IMR-90 (cell line): Measurements from ENCODE around the gene DOCK9. TPM values are rescaled to one million over a fixed set of nuclear protein-coding genes. Genes with fewer than 3 reads are reported as not detected.

ENCODE experiments used
- ATAC-seq: fragments of 200-7000 bp; cut with Tn5 transposase; 2 replicates; pipeline ENCODE4 v1.9.1; 2020; ENCODE audit warnings: low read depth, mild to moderate bottlenecking, moderate library complexity
- BruUV-seq: library from RNA; stranded (reverse); fragments of 400-500 nt; replicated peaks from 2 replicates; lab custom pipeline; 2021; lab: Mats Ljungman, UMichigan
- CTCF ChIA-PET: fragments of 300-600 bp; formaldehyde crosslinking; extraction: SDS; loops from one replicate; lab custom pipeline; 2021; ENCODE audit warnings: antibody characterized with exemption; lab: Yijun Ruan, JAX
- POLR2A ChIA-PET: fragments of 300-600 bp; sonication (Branson Sonifier 250); formaldehyde crosslinking; loops from one replicate; lab custom pipeline; 2022; ENCODE audit warnings: antibody characterized with exemption; ENCODE audit not compliant: unreplicated experiment; lab: Charles Lee
- DNase-seq: peaks from one replicate; pipeline ENCODE4 v3.0.0; 2013
- H2AFZ ChIP-seq: replicated peaks from 2 replicates; pipeline ENCODE3; 2013; ENCODE audit warnings: low read length, mild to moderate bottlenecking; ENCODE audit not compliant: poor library complexity
- H2AK5ac ChIP-seq: 2 replicates; pipeline ENCODE4 v1.6.1; 2013; ENCODE audit warnings: low read depth, low read length, inconsistent platforms
- H2AK9ac ChIP-seq: replicated peaks from 2 replicates; pipeline ENCODE3; 2013; ENCODE audit warnings: mild to moderate bottlenecking, low read depth, low read length, moderate library complexity; ENCODE audit not compliant: poor library complexity
- H2BK120ac ChIP-seq: 2 replicates; pipeline ENCODE4 v1.6.1; 2013; ENCODE audit warnings: low read depth, low read length, inconsistent platforms
- H2BK15ac ChIP-seq: 3 replicates; pipeline ENCODE4 v1.6.1; 2013; ENCODE audit warnings: low read depth, low read length, inconsistent platforms
- H2BK20ac ChIP-seq: 2 replicates; pipeline ENCODE4 v1.6.1; 2013; ENCODE audit warnings: low read depth, mild to moderate bottlenecking, inconsistent platforms, low read length, moderate library complexity
- H2BK5ac ChIP-seq: 2 replicates; pipeline ENCODE4 v1.6.1; 2013; ENCODE audit warnings: mild to moderate bottlenecking, low read depth, low read length, inconsistent platforms; ENCODE audit not compliant: poor library complexity, severe bottlenecking
- H3K14ac ChIP-seq: replicated peaks from 2 replicates; pipeline ENCODE4 v1.6.1; 2013; ENCODE audit warnings: low read depth, low read length, inconsistent platforms
- H3K18ac ChIP-seq: 2 replicates; pipeline ENCODE4 v1.6.1; 2013; ENCODE audit warnings: low read depth, low read length, control low read depth
- H3K23ac ChIP-seq: 2 replicates; pipeline ENCODE4 v1.6.1; 2013; ENCODE audit warnings: low read depth, low read length, inconsistent platforms
- H3K27ac ChIP-seq: 2 replicates; pipeline ENCODE4 v1.5.1; 2013; ENCODE audit warnings: mild to moderate bottlenecking, control low read depth, low read length; ENCODE audit not compliant: insufficient read depth
- H3K27me3 ChIP-seq: 2 replicates; pipeline ENCODE4 v1.6.1; 2013; ENCODE audit warnings: low read length; ENCODE audit not compliant: control insufficient read depth, insufficient read depth
- H3K36me3 ChIP-seq: 2 replicates; pipeline ENCODE4 v1.6.1; 2013; ENCODE audit warnings: low read length, mixed read lengths; ENCODE audit not compliant: control insufficient read depth, insufficient read depth
- H3K4ac ChIP-seq: 2 replicates; pipeline ENCODE4 v1.6.1; 2013; ENCODE audit warnings: low read depth, low read length, inconsistent platforms
- H3K4me1 ChIP-seq: 2 replicates; pipeline ENCODE4 v1.6.1; 2013; ENCODE audit warnings: low read length, mixed read lengths; ENCODE audit not compliant: control insufficient read depth, insufficient read depth
- H3K4me2 ChIP-seq: 2 replicates; pipeline ENCODE4 v1.6.1; 2013; ENCODE audit warnings: low read depth, mild to moderate bottlenecking, control low read depth, low read length, moderate library complexity
- H3K4me3 ChIP-seq: 2 replicates; pipeline ENCODE4 v1.5.1; 2013; ENCODE audit warnings: low read depth, mild to moderate bottlenecking, control low read depth, low read length, moderate library complexity; ENCODE audit not compliant: insufficient read depth
- H3K56ac ChIP-seq: 2 replicates; pipeline ENCODE4 v1.6.1; 2013; ENCODE audit warnings: low read length, inconsistent platforms; ENCODE audit not compliant: insufficient read depth; ENCODE audit errors: extremely low read depth
- H3K79me1 ChIP-seq, 2 experiments: 2 replicates each; pipeline ENCODE4 v1.6.1; 2013; ENCODE audit warnings: low read length in 2 of 2, inconsistent platforms in 1 of 2, low read depth in 1 of 2
- H3K9ac ChIP-seq: 2 replicates; pipeline ENCODE4 v1.6.1; 2013; ENCODE audit warnings: low read depth, low read length, control low read depth
- H3K9me1 ChIP-seq: 2 replicates; pipeline ENCODE4 v1.6.1; 2013; ENCODE audit warnings: low read length, inconsistent platforms; ENCODE audit not compliant: insufficient read depth
- H3K9me3 ChIP-seq: 2 replicates; pipeline ENCODE4 v1.6.1; 2013; ENCODE audit warnings: low read length; ENCODE audit not compliant: control insufficient read depth, insufficient read depth
- H4K20me1 ChIP-seq: 2 replicates; pipeline ENCODE4 v1.6.1; 2013; ENCODE audit warnings: low read length, inconsistent platforms; ENCODE audit not compliant: insufficient read depth
- H4K5ac ChIP-seq: 2 replicates; pipeline ENCODE4 v1.6.1; 2013; ENCODE audit warnings: mild to moderate bottlenecking, low read depth, low read length, control low read depth
- H4K8ac ChIP-seq, 2 experiments: 2 replicates each; pipeline ENCODE4 v1.6.1; 2013; ENCODE audit warnings: low read depth in 2 of 2, low read length in 2 of 2, control low read depth in 1 of 2, inconsistent platforms in 1 of 2
- H4K91ac ChIP-seq: 2 replicates; pipeline ENCODE4 v1.6.1; 2013; ENCODE audit warnings: low read depth, low read length, inconsistent platforms; ENCODE audit not compliant: insufficient read depth
- BHLHE40 ChIP-seq: fragments of 150-350 bp; IDR thresholded peaks from 2 replicates; pipeline ENCODE4 v1.6.1; 2016; ENCODE audit warnings: mild to moderate bottlenecking, low read depth, low read length
- CEBPB ChIP-seq: IDR thresholded peaks from 2 replicates; pipeline ENCODE4 v1.6.1; 2012; ENCODE audit warnings: low read depth, low read length, improper control_type of control experiment
- CHD1 ChIP-seq: IDR thresholded peaks from 2 replicates; pipeline ENCODE4 v1.6.1; 2012; ENCODE audit warnings: low read depth, low read length, improper control_type of control experiment
- FOS ChIP-seq: fragments of 150-350 bp; IDR thresholded peaks from 2 replicates; pipeline ENCODE4 v1.6.1; 2016; ENCODE audit warnings: low read depth, low read length
- MAFK ChIP-seq: IDR thresholded peaks from 2 replicates; pipeline ENCODE4 v1.6.1; 2012; ENCODE audit warnings: low read depth, low read length, improper control_type of control experiment
- MAZ ChIP-seq: IDR thresholded peaks from 2 replicates; pipeline ENCODE4 v1.6.1; 2012; ENCODE audit warnings: low read depth, mild to moderate bottlenecking, low read length, improper control_type of control experiment, moderate library complexity, borderline replicate concordance
- NFE2L2 ChIP-seq: fragments of 150-350 bp; IDR thresholded peaks from 2 replicates; pipeline ENCODE4 v1.6.1; 2016; ENCODE audit warnings: low read depth, mild to moderate bottlenecking, low read length
- POLR2A ChIP-seq: IDR thresholded peaks from 2 replicates; pipeline ENCODE4 v1.6.1; 2012; ENCODE audit warnings: mild to moderate bottlenecking, low read depth, low read length
- RAD21 ChIP-seq: IDR thresholded peaks from 2 replicates; pipeline ENCODE4 v1.6.1; 2012; ENCODE audit warnings: low read length, improper control_type of control experiment
- RCOR1 ChIP-seq: IDR thresholded peaks from 2 replicates; pipeline ENCODE4 v1.6.1; 2012; ENCODE audit warnings: mild to moderate bottlenecking, low read length, improper control_type of control experiment; ENCODE audit not compliant: insufficient replicate concordance
- RFX5 ChIP-seq: IDR thresholded peaks from 2 replicates; pipeline ENCODE4 v1.8.0; 2012; ENCODE audit warnings: low read depth, mild to moderate bottlenecking, low read length, moderate library complexity
- SMC3 ChIP-seq: fragments of 150-350 bp; IDR thresholded peaks from 2 replicates; pipeline ENCODE4 v1.6.1; 2016; ENCODE audit warnings: low read depth, mild to moderate bottlenecking, antibody characterized with exemption, low read length, moderate library complexity
- WGBS, 2 experiments: methylation state at CpG; one replicate each; pipeline versions ENCODE4 v1.1.5 to v1.1.7; 2013; ENCODE audit warnings: missing lambda C conversion rate in 2 of 2; ENCODE audit not compliant: insufficient read length in 1 of 2; ENCODE audit errors: extremely low coverage in 2 of 2; 5-methylcytosine and 5-hydroxymethylcytosine counted together
- dilution Hi-C: fragments of 300-500 bp; cut with HindIII; formaldehyde crosslinking; loops from one replicate; pipeline ENCODE4 v1.14.3; 2018; ENCODE audit warnings: low sequenced_read_pairs; ENCODE audit not compliant: unreplicated experiment
- in situ Hi-C: fragments of 300-500 bp; cut with MboI; formaldehyde crosslinking; loops from 3 replicates; pipeline ENCODE4 v1.14.3; 2019; ENCODE audit warnings: low sequenced_read_pairs, inconsistent platforms, mixed read lengths
- intact Hi-C: fragments of 100-400 bp; cut with micrococcal nuclease; formaldehyde crosslinking; loops from 2 replicates; pipeline ENCODE4 v1.10.0; 2022
- polyA plus RNA-seq, 3 experiments: library from polyadenylated mRNA; depleted of rRNA; stranded (reverse); fragments of >200 nt; gene quantifications; 2 replicates each; pipeline ENCODE4 v1.2.3, GENCODE V29; 2012; ENCODE audit warnings: low replicate concordance in 1 of 3
- total RNA-seq: library from RNA; depleted of rRNA; stranded (reverse); fragments of >200 nt; gene quantifications from 2 replicates; pipeline ENCODE4 v1.2.3, GENCODE V29; 2012
- TF ChIP-seq, protein P1 (sequence below): fragments of 150-350 bp; IDR thresholded peaks from 2 replicates; pipeline ENCODE4 v1.6.1; 2017; ENCODE audit warnings: mild to moderate bottlenecking, antibody characterized with exemption, low read length, low read depth
- TF ChIP-seq, protein P2 (sequence below): fragments of 150-350 bp; IDR thresholded peaks from 2 replicates; pipeline ENCODE4 v1.6.1; 2016; ENCODE audit warnings: low read depth, mild to moderate bottlenecking, low read length, moderate library complexity, borderline replicate concordance
- TF ChIP-seq, protein P3 (sequence below): conservative IDR thresholded peaks from 2 replicates; pipeline ENCODE4 v1.5.1; 2012; ENCODE audit warnings: mild to moderate bottlenecking, low read depth, low read length, improper control_type of control experiment

DOCK9 gene
- total and polyA plus RNA-seq, 2 of the 4 experiments (the other 2 are of a cell fraction) = 4.8 to 7.2 TPM

DNA sequence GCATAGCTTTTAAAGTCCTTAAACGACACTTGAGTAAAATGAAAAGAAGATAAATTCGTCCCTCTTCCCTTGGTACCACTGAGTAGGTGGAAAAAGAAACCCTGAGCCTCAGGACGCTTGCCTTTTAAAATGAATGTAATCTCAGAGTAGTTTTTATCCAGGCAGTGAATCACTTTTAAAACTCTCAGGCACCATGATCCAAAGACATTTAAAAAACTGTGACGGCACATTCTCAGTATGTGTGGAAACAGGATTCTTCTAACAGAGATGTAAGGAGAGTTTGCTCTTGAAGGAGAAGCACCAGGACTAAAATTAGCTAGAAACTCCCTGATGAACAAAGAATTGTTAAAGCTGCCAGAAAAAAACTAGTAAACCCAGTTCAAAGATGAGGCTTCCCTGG lies 119.7 kb downstream of the DOCK9 start:
- no CpG with 5 or more reads among the region's 4 CpGs for WGBS, 2 experiments
- no peak overlapping the region for H2BK120ac ChIP-seq
- H3K56ac ChIP-seq = no peak overlapping the region
- no peaks in the 10 kb centered on the region for H3K9me3 ChIP-seq
- TF ChIP-seq, protein P1, sequence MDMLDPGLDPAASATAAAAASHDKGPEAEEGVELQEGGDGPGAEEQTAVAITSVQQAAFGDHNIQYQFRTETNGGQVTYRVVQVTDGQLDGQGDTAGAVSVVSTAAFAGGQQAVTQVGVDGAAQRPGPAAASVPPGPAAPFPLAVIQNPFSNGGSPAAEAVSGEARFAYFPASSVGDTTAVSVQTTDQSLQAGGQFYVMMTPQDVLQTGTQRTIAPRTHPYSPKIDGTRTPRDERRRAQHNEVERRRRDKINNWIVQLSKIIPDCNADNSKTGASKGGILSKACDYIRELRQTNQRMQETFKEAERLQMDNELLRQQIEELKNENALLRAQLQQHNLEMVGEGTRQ = no peak
- TF ChIP-seq, protein P2, sequence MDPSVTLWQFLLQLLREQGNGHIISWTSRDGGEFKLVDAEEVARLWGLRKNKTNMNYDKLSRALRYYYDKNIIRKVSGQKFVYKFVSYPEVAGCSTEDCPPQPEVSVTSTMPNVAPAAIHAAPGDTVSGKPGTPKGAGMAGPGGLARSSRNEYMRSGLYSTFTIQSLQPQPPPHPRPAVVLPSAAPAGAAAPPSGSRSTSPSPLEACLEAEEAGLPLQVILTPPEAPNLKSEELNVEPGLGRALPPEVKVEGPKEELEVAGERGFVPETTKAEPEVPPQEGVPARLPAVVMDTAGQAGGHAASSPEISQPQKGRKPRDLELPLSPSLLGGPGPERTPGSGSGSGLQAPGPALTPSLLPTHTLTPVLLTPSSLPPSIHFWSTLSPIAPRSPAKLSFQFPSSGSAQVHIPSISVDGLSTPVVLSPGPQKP = no peak
- TF ChIP-seq CHD1 = no peak
- no peak for TF ChIP-seq SMC3
- no peak for TF ChIP-seq RCOR1
- no peak for TF ChIP-seq MAZ
- no peak for TF ChIP-seq POLR2A
- no peak for TF ChIP-seq RAD21
- no peak for TF ChIP-seq CEBPB
- no peak for TF ChIP-seq RFX5
- TF ChIP-seq BHLHE40 = no peak
- TF ChIP-seq, protein P3, sequence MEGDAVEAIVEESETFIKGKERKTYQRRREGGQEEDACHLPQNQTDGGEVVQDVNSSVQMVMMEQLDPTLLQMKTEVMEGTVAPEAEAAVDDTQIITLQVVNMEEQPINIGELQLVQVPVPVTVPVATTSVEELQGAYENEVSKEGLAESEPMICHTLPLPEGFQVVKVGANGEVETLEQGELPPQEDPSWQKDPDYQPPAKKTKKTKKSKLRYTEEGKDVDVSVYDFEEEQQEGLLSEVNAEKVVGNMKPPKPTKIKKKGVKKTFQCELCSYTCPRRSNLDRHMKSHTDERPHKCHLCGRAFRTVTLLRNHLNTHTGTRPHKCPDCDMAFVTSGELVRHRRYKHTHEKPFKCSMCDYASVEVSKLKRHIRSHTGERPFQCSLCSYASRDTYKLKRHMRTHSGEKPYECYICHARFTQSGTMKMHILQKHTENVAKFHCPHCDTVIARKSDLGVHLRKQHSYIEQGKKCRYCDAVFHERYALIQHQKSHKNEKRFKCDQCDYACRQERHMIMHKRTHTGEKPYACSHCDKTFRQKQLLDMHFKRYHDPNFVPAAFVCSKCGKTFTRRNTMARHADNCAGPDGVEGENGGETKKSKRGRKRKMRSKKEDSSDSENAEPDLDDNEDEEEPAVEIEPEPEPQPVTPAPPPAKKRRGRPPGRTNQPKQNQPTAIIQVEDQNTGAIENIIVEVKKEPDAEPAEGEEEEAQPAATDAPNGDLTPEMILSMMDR = no peak
- no peak for TF ChIP-seq FOS
- no peak for TF ChIP-seq NFE2L2
- TF ChIP-seq MAFK = no peak
- BruUV-seq = no TSS peak
- no peak overlapping the region for H2BK5ac ChIP-seq
- no peak overlapping the region for H3K14ac ChIP-seq
- in situ Hi-C loops = no loop called here
- no peak overlapping the region for H3K4me2 ChIP-seq
- no peak overlapping the region for H3K27ac ChIP-seq
- ChIA-PET CTCF (interaction anchor here (0.6 to 1.0 kb wide), 2 partner anchors 10 to 230 kb away, joined by 3 to 4 read pairs; no protein-coding TSS in a partner anchor), POLR2A (no interaction called here)
- no peaks in the 10 kb centered on the region for H3K27me3 ChIP-seq
- H3K79me1 ChIP-seq = no peaks in the 10 kb centered on the region
- H2BK15ac ChIP-seq = no peak overlapping the region
- dilution Hi-C loops = no loop called here
- H3K4me1 ChIP-seq = no peaks in the 10 kb centered on the region
- H2BK20ac ChIP-seq = no peak overlapping the region
- no peak overlapping the region for H3K18ac ChIP-seq
- H2AFZ ChIP-seq = no peak overlapping the region
- no peak overlapping the region for H3K23ac ChIP-seq
- H3K36me3 ChIP-seq = peaks cover 3% of the 10 kb centered on the region; the same call in 1 of the 2 replicates
- peaks cover 9% of the 10 kb centered on the region; the same call in 1 of the 2 replicates for H3K9me1 ChIP-seq
- intact Hi-C loops = no loop called here
- H3K4me3 ChIP-seq = no peak overlapping the region
- ATAC-seq (no peak), DNase-seq (no peak)
- H4K20me1 ChIP-seq = no peaks in the 10 kb centered on the region
- H4K5ac ChIP-seq = no peak overlapping the region
- no peak overlapping the region for H4K8ac ChIP-seq
- H3K4ac ChIP-seq = no peak overlapping the region
- H2AK9ac ChIP-seq = no peak overlapping the region
- no peak overlapping the region for H3K9ac ChIP-seq
- no peak overlapping the region for H2AK5ac ChIP-seq
- H4K91ac ChIP-seq = no peak overlapping the region
